HepG2 (cell line): ENCODE data around the gene SDK2. TPM values are rescaled to one million over a fixed set of nuclear protein-coding genes. Genes with fewer than 3 reads are reported as not detected.

Experiments used
- ATAC-seq: fragments of 200-7000 bp; cut with Tn5 transposase; 3 replicates; pipeline ENCODE4 v1.9.1; 2020; ENCODE audit warnings: mild to moderate bottlenecking, moderate library complexity
- BruUV-seq: library from RNA; stranded (reverse); fragments of 400-500 nt; replicated peaks from 2 replicates; lab custom pipeline; 2021; lab: Mats Ljungman, UMichigan
- CTCF ChIA-PET: fragments of 300-600 bp; formaldehyde crosslinking; extraction: SDS; loops from one replicate; lab custom pipeline; 2021; ENCODE audit warnings: low total read pairs, inconsistent platforms, low intra/inter-chr PET ratio; lab: Yijun Ruan, JAX
- POLR2A ChIA-PET: fragments of 350-600 bp; sonication (Branson Sonifier 250); formaldehyde crosslinking; loops from one replicate; lab custom pipeline; 2020; ENCODE audit warnings: antibody characterized with exemption, inconsistent platforms; lab: Yijun Ruan, JAX
- DNase-seq: peaks from one replicate; pipeline ENCODE4 v3.0.0-alpha.2; 2015; ENCODE audit warnings: low spot score
- FAIRE-seq: peaks from 3 replicates; lab custom pipeline; 2011; peaks lifted over from hg19 to GRCh38; lab: Jason Lieb, UNC
- H2AFZ ChIP-seq: one replicate; pipeline ENCODE4 v1.6.1; 2011; ENCODE audit warnings: low read length, inconsistent platforms
- H3K27ac ChIP-seq: fragments of 300-600 bp; 3 replicates; pipeline ENCODE4 v1.8.0; 2011; ENCODE audit warnings: mixed run types, mild to moderate bottlenecking, mixed read lengths, low read length, inconsistent platforms; ENCODE audit not compliant: insufficient read depth; ENCODE audit errors: extremely low read length
- H3K27me3 ChIP-seq, 2 experiments: fragments of 200-600 bp in 1 of 2; 2 replicates in 1 of 2; 3 replicates in 1 of 2; pipeline versions ENCODE4 v1.6.0 to v1.8.0; 2011; ENCODE audit warnings: low read length in 2 of 2, mild to moderate bottlenecking in 2 of 2, moderate library complexity in 2 of 2, inconsistent platforms in 1 of 2; ENCODE audit not compliant: insufficient read depth in 2 of 2, control insufficient read depth in 1 of 2
- H3K36me3 ChIP-seq, 2 experiments: fragments of 200-600 bp in 1 of 2; replicated peaks in 1 of 2; 2 replicates in 1 of 2; 3 replicates in 1 of 2; pipeline versions ENCODE4 v1.5.1 to v1.8.0; 2011; ENCODE audit warnings: low read length in 2 of 2, inconsistent platforms in 1 of 2; ENCODE audit not compliant: insufficient read depth in 2 of 2, control insufficient read depth in 1 of 2
- H3K4me1 ChIP-seq: 2 replicates; pipeline ENCODE4 v1.5.1; 2012; ENCODE audit warnings: low read length, inconsistent platforms; ENCODE audit not compliant: insufficient read depth
- H3K4me2 ChIP-seq: 2 replicates; pipeline ENCODE4 v1.6.0; 2011; ENCODE audit warnings: low read depth, low read length, inconsistent platforms
- H3K4me3 ChIP-seq, 3 experiments: fragments of 200-600 bp in 1 of 3; sonication (generic), shearing (Covaris generic) in 1 of 3; replicated peaks in 1 of 3; 2 replicates each; pipeline ENCODE4 v1.5.1; 2011 to 2016; ENCODE audit warnings: low read length in 3 of 3, inconsistent platforms in 2 of 3, low read depth in 2 of 3, mild to moderate bottlenecking in 2 of 3, control low read depth in 1 of 3, mixed read lengths in 1 of 3; ENCODE audit not compliant: insufficient read depth in 1 of 3
- H3K79me2 ChIP-seq: one replicate; pipeline ENCODE4 v1.6.1; 2011; ENCODE audit warnings: low read length, inconsistent platforms; ENCODE audit not compliant: insufficient read depth
- H3K9ac ChIP-seq: 2 replicates; pipeline ENCODE4 v1.6.0; 2011; ENCODE audit warnings: mild to moderate bottlenecking, low read depth, low read length, inconsistent platforms; ENCODE audit not compliant: insufficient read depth
- H3K9me3 ChIP-seq: 2 replicates; pipeline ENCODE4 v1.5.1; 2012; ENCODE audit warnings: mild to moderate bottlenecking, low read length
- H4K20me1 ChIP-seq: 2 replicates; pipeline ENCODE4 v1.6.0; 2011; ENCODE audit warnings: inconsistent platforms, mild to moderate bottlenecking, low read length, moderate library complexity; ENCODE audit not compliant: insufficient read depth
- ARNT2 ChIP-seq: sonication (generic); formaldehyde crosslinking; IDR thresholded peaks from 2 replicates; pipeline ENCODE4 v1.8.0; 2022; ENCODE audit warnings: mild to moderate bottlenecking, low read depth, missing genetic modification reagents, moderate library complexity
- ARNTL ChIP-seq: sonication (generic); formaldehyde crosslinking; IDR thresholded peaks from 2 replicates; pipeline ENCODE4 v1.4.0; 2020; ENCODE audit warnings: mild to moderate bottlenecking, missing genetic modification reagents
- CTCF ChIP-seq: sonication (generic); formaldehyde crosslinking; IDR thresholded peaks from 2 replicates; pipeline ENCODE4 v1.5.0; 2020; ENCODE audit warnings: mild to moderate bottlenecking, missing genetic modification reagents, moderate library complexity
- HNRNPLL ChIP-seq: fragments of 200-400 bp; formaldehyde crosslinking; IDR thresholded peaks from 2 replicates; pipeline ENCODE4 v1.6.1; 2017; ENCODE audit warnings: mild to moderate bottlenecking, low read depth, low read length; ENCODE audit not compliant: poor library complexity, severe bottlenecking
- KDM3A ChIP-seq: IDR thresholded peaks from 2 replicates; pipeline ENCODE4 v1.6.1; 2018; ENCODE audit warnings: low read depth, missing compliant biosample characterization
- PREB ChIP-seq: sonication (generic); formaldehyde crosslinking; IDR thresholded peaks from 2 replicates; pipeline ENCODE4 v1.4.0; 2020; ENCODE audit warnings: missing genetic modification reagents
- STAG1 ChIP-seq: sonication (generic); formaldehyde crosslinking; IDR thresholded peaks from 2 replicates; pipeline ENCODE4 v1.4.0; 2020; ENCODE audit warnings: missing genetic modification reagents
- ZBTB14 ChIP-seq: sonication (generic); formaldehyde crosslinking; IDR thresholded peaks from 2 replicates; pipeline ENCODE4 v1.4.0; 2020; ENCODE audit warnings: missing genetic modification reagents
- ZMYM2 ChIP-seq: sonication (generic); formaldehyde crosslinking; IDR thresholded peaks from 2 replicates; pipeline ENCODE4 v1.8.0; 2022; ENCODE audit warnings: mild to moderate bottlenecking, missing genetic modification reagents
- ZNF326 ChIP-seq: sonication (generic); formaldehyde crosslinking; IDR thresholded peaks from 2 replicates; pipeline ENCODE4 v1.4.0; 2020; ENCODE audit warnings: missing genetic modification reagents, borderline replicate concordance
- ZNF512 ChIP-seq: sonication (generic); formaldehyde crosslinking; IDR thresholded peaks from 2 replicates; pipeline ENCODE4 v1.4.0; 2020; ENCODE audit warnings: mild to moderate bottlenecking, missing genetic modification reagents
- WGBS: methylation state at CpG from one replicate; pipeline ENCODE4 v1.1.6; 2017; ENCODE audit warnings: low lambda C conversion rate; 5-methylcytosine and 5-hydroxymethylcytosine counted together
- in situ Hi-C: cut with HindIII; loops from 2 replicates; pipeline ENCODE4 v1.10.0; 2017; ENCODE audit warnings: low pct_unique_long_range_greater_than_20kb; ENCODE audit not compliant: extremely low pct_ligation_motif_present
- intact Hi-C: fragments of 100-400 bp; cut with micrococcal nuclease; formaldehyde crosslinking; loops from one replicate; pipeline ENCODE4 v1.10.0; 2022; ENCODE audit not compliant: unreplicated experiment
- polyA plus RNA-seq, 8 experiments: library from polyadenylated mRNA; depleted of rRNA in 3 of 8; stranded (reverse) in 7 of 8; unstranded in 1 of 8; fragments of >200 nt; fragmentation: Illumina TruSeq in 4 of 8; extraction: Trizol in 4 of 8; gene quantifications; 2 replicates each; pipeline versions ENCODE4 v1.2.1 to v1.2.3, GENCODE V29; 2011 to 2016; ENCODE audit warnings: low read depth in 4 of 8, missing spikeins in 1 of 8, mixed read lengths in 1 of 8; ENCODE audit not compliant: insufficient read depth in 1 of 8
- total RNA-seq, 5 experiments: library from RNA; depleted of rRNA; stranded (reverse); fragments of >200 nt; fragmentation: Illumina TruSeq; extraction: Trizol; gene quantifications; 2 replicates each; pipeline ENCODE4 v1.2.3, GENCODE V29; 2016; ENCODE audit warnings: low read depth in 1 of 5

The SDK2 gene
- total and polyA plus RNA-seq, 2 of the 13 experiments (the other 11 are each of a cell fraction or from before 2014, with no cell fraction given) = not detected

GRCh38 chr17:73645050-73645871 is 1.0 kb upstream of the SDK2 start:
- Histone ChIP-seq H3K79me2 (no peaks in the 10 kb centered on the region), H3K27ac (no peak overlapping the region), H4K20me1 (no peaks in the 10 kb centered on the region), H3K27me3 (peaks cover 27 to 87% of the 10 kb centered on the region in 2 experiments), H3K4me1 (no peaks in the 10 kb centered on the region; the same call in 1 of the 2 replicates), H2AFZ (no peak overlapping the region), H3K36me3 (no peaks in the 10 kb centered on the region), H3K9me3 (no peaks in the 10 kb centered on the region), H3K9ac (no peak overlapping the region), H3K4me2 (peak overlapping the region; percentile 30; the same call in 1 of the 2 replicates), H3K4me3 (peak overlapping the region in 1 of 3 experiments; percentile 30; a peak in 1 of 6 replicates)
- in situ Hi-C loops = loop anchor here (10.0 kb wide), 1 partner anchor 310 kb away; no protein-coding TSS in a partner anchor
- BruUV-seq = no TSS peak
- POLR2A ChIA-PET = no interaction called here
- ATAC-seq (peak; percentile 17), FAIRE-seq (no peak), DNase-seq (no peak)
- CTCF ChIA-PET = interaction anchor here (1.5 kb wide), 1 partner anchor 52 kb away, joined by 3 read pairs; no protein-coding TSS in a partner anchor
- intact Hi-C loops = no loop called here
- 33% methylated on average over 21 of the region's 90 CpGs for WGBS
- no peak for TF ChIP-seq KDM3A (CRISPR knock-in tag)
- TF ChIP-seq ARNTL (CRISPR knock-in tag) = no peak
- no peak for TF ChIP-seq PREB (CRISPR knock-in tag)
- TF ChIP-seq CTCF (CRISPR knock-in tag) = peak; percentile 12; the same call in 1 of the 2 replicates
- TF ChIP-seq HNRNPLL = peak; percentile 26
- TF ChIP-seq ARNT2 (CRISPR knock-in tag) = 0 out of 2 replicates have a peak, but pooled peaks have one; percentile 35
- TF ChIP-seq ZBTB14 = 0 out of 2 replicates have a peak, but pooled peaks have one; percentile 52
- TF ChIP-seq ZNF326 = no peak
- no peak for TF ChIP-seq ZNF512 (CRISPR knock-in tag)
- no peak for TF ChIP-seq ZMYM2
- TF ChIP-seq STAG1 (CRISPR knock-in tag) = peak; percentile 30
